ENCODE results near the gene TEX48. TPM values are rescaled to one million over a fixed set of nuclear protein-coding genes. Genes with fewer than 3 reads are reported as not detected.

The TEX48 gene
- total RNA-seq, 1 donor from 2014 or later: not detected

GRCh38 chr9:114696814-114697544, 15.0 kb upstream of the TEX48 start:
- H4K20me1 ChIP-seq (ENCODE audit: low read depth): no peaks in the 10 kb centered on the region
- peaks cover 6% of the 10 kb centered on the region for H3K27me3 Mint-ChIP-seq (ENCODE audit: insufficient read depth, low read depth)
- H3K4me3 ChIP-seq: no peak overlapping the region
- no peak overlapping the region for H3K4me3 Mint-ChIP-seq
- H3K27ac ChIP-seq: no peak overlapping the region
- TF ChIP-seq EZH2 (IDR thresholded peaks at IDR 0.05) (no peak), EZH2phosphoT487 (IDR thresholded peaks at IDR 0.05) (no peak), CTCF (IDR thresholded peaks at IDR 0.05) (no peak)
- H3F3A ChIP-seq (ENCODE audit: low read depth): no peaks in the 10 kb centered on the region
- H3K36me3 Mint-ChIP-seq: no peaks in the 10 kb centered on the region
- no peaks in the 10 kb centered on the region for H3K4me1 ChIP-seq
- no peak for DNase-seq (ENCODE audit: low spot score)
- H3K27me3 ChIP-seq: no peaks in the 10 kb centered on the region
- H3K27ac Mint-ChIP-seq: no peak overlapping the region
- H3K79me2 ChIP-seq (ENCODE audit: low read depth): no peaks in the 10 kb centered on the region
- H3K4me1 Mint-ChIP-seq: no peaks in the 10 kb centered on the region
- no peak overlapping the region for H3K9ac ChIP-seq
- H3K9me3 ChIP-seq (ENCODE audit: low read depth): no peaks in the 10 kb centered on the region
- no peak overlapping the region for H3K4me2 ChIP-seq
- H3K36me3 ChIP-seq: no peaks in the 10 kb centered on the region
- H3K9me3 Mint-ChIP-seq: peaks cover 5% of the 10 kb centered on the region
- H2AFZ ChIP-seq (replicated peaks): no peak overlapping the region

DNA sequence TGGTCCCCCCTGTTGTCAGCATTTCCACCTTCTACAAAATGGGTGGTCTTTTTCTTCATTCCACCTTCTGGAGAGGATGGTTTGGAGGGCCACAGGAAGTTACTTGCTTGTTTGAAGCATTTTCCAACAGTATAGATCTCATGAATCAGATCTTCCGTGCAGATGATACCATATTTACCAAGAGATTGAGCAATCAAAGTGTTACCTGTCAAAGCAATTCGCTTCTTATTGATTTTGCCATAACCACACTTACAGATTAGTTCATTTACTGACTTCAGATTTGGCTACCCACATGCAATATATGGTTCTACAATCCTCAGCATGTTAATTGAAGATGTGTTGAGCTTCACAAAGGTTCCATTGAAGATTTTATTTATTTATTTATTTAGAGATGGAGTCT, 14.0 kb upstream of the TEX48 start:
- Histone ChIP-seq H3F3A (ENCODE audit: low read depth) (no peaks in the 10 kb centered on the region), H3K9ac (no peak overlapping the region), H2AFZ (replicated peaks) (no peak overlapping the region), H3K4me2 (no peak overlapping the region), H3K27ac (no peak overlapping the region), H3K9me3 (ENCODE audit: low read depth) (no peaks in the 10 kb centered on the region), H3K4me3 (no peak overlapping the region), H3K36me3 (no peaks in the 10 kb centered on the region), H4K20me1 (ENCODE audit: low read depth) (no peaks in the 10 kb centered on the region), H3K27me3 (no peaks in the 10 kb centered on the region), H3K79me2 (ENCODE audit: low read depth) (no peaks in the 10 kb centered on the region), H3K4me1 (no peaks in the 10 kb centered on the region)
- H3K36me3 Mint-ChIP-seq: no peaks in the 10 kb centered on the region
- H3K27ac Mint-ChIP-seq: no peak overlapping the region
- TF ChIP-seq EZH2phosphoT487 (IDR thresholded peaks at IDR 0.05) (no peak), EZH2 (IDR thresholded peaks at IDR 0.05) (no peak), CTCF (IDR thresholded peaks at IDR 0.05) (no peak)
- H3K27me3 Mint-ChIP-seq (ENCODE audit: insufficient read depth, low read depth): peaks cover 3% of the 10 kb centered on the region
- DNase-seq (ENCODE audit: low spot score): no peak
- peaks cover 5% of the 10 kb centered on the region for H3K9me3 Mint-ChIP-seq
- no peaks in the 10 kb centered on the region for H3K4me1 Mint-ChIP-seq
- H3K4me3 Mint-ChIP-seq: no peak overlapping the region

DNA sequence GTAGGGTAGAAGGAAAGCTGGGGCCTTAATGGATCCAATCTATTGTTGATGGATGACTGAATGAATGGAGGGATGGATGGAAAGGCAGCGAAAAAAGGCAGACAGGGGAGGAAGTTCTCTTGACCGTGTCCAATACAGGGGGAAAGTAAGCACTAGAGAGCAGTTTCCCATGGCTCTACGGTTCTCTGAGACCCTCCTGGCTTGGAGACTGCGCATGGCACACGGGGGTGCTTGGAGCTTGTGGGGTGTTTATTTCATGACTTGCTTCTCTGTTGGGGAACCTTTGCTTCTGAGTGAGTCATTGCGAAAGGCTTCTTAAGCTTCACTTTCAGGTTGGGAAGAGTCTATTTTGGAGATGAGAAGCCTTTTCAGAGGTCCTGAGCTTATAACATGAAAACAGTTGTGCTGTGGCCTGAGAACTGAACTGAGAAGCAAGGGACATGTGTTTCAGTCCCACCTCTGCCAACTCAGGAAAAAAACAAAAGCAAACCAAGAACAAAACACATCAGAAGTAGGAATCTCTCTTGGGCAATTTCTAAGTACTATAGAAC, 12.8 kb upstream of the TEX48 start:
- no peak for DNase-seq (ENCODE audit: low spot score)
- H3K4me1 ChIP-seq: no peaks in the 10 kb centered on the region
- H3K27me3 Mint-ChIP-seq (ENCODE audit: insufficient read depth, low read depth): no peaks in the 10 kb centered on the region
- no peaks in the 10 kb centered on the region for H3K79me2 ChIP-seq (ENCODE audit: low read depth)
- no peaks in the 10 kb centered on the region for H3F3A ChIP-seq (ENCODE audit: low read depth)
- H4K20me1 ChIP-seq (ENCODE audit: low read depth): no peaks in the 10 kb centered on the region
- peaks cover 1% of the 10 kb centered on the region for H3K9me3 Mint-ChIP-seq
- no peak overlapping the region for H3K4me2 ChIP-seq
- no peak overlapping the region for H3K4me3 ChIP-seq
- no peaks in the 10 kb centered on the region for H3K36me3 Mint-ChIP-seq
- no peak overlapping the region for H3K27ac Mint-ChIP-seq
- no peaks in the 10 kb centered on the region for H3K9me3 ChIP-seq (ENCODE audit: low read depth)
- no peak overlapping the region for H3K27ac ChIP-seq
- no peak for TF ChIP-seq EZH2phosphoT487 (IDR thresholded peaks at IDR 0.05)
- TF ChIP-seq EZH2 (IDR thresholded peaks at IDR 0.05): no peak
- no peak for TF ChIP-seq CTCF (IDR thresholded peaks at IDR 0.05)
- H2AFZ ChIP-seq (replicated peaks): no peak overlapping the region
- no peaks in the 10 kb centered on the region for H3K36me3 ChIP-seq
- no peaks in the 10 kb centered on the region for H3K4me1 Mint-ChIP-seq
- no peaks in the 10 kb centered on the region for H3K27me3 ChIP-seq
- no peak overlapping the region for H3K4me3 Mint-ChIP-seq
- H3K9ac ChIP-seq: no peak overlapping the region
